Activated naive CD8-positive, alpha-beta T cell treated with anti-CD3 and anti-CD28 coated beads, Interleukin-2, amount 10 ng/mL, durations not matched to agents 7 days and 5 days (primary cell): ENCODE data around the gene TIAM2. TPM values are rescaled to one million over a fixed set of nuclear protein-coding genes. Genes with fewer than 3 reads are reported as not detected.
A peak's percentile ranks its signal among the peaks of the same experiment; 100 is the strongest.

Experiments used
- ATAC-seq: fragments of 150-1000 bp; cut with Tn5 transposase; one replicate; pipeline ENCODE4 v1.10.0; 2021; ENCODE audit warnings: low read depth, moderate library complexity
- POLR2A ChIA-PET: fragments of 350-600 bp; sonication (Branson Sonifier 250); formaldehyde crosslinking; loops from one replicate; lab custom pipeline; 2021; ENCODE audit warnings: antibody characterized with exemption; lab: Charles Lee
- DNase-seq: peaks from one replicate; pipeline ENCODE4 v3.0.0; 2021
- H3K27ac Mint-ChIP-seq: one replicate; pipeline ENCODE4 v1.8.0; 2022; ENCODE audit warnings: mild to moderate bottlenecking, mixed read lengths
- H3K27me3 Mint-ChIP-seq: one replicate; pipeline ENCODE4 v1.8.0; 2022; ENCODE audit warnings: mild to moderate bottlenecking, moderate library complexity, mixed read lengths
- H3K36me3 Mint-ChIP-seq: one replicate; pipeline ENCODE4 v1.8.0; 2021; ENCODE audit warnings: mild to moderate bottlenecking, mixed read lengths
- H3K4me1 Mint-ChIP-seq: one replicate; pipeline ENCODE4 v1.8.0; 2021; ENCODE audit warnings: mixed read lengths
- H3K4me3 Mint-ChIP-seq: one replicate; pipeline ENCODE4 v1.8.0; 2022; ENCODE audit warnings: mild to moderate bottlenecking, moderate library complexity, mixed read lengths
- H3K9me3 Mint-ChIP-seq: one replicate; pipeline ENCODE4 v1.8.0; 2021; ENCODE audit warnings: mixed read lengths
- total RNA-seq, 2 experiments: library from RNA; stranded (reverse); gene quantifications; one replicate each; pipeline ENCODE4 v1.2.3, GENCODE V29; 2021

The TIAM2 gene
- total RNA-seq, 2 experiments from 2014 or later = 4.8 to 5.2 TPM

DNA sequence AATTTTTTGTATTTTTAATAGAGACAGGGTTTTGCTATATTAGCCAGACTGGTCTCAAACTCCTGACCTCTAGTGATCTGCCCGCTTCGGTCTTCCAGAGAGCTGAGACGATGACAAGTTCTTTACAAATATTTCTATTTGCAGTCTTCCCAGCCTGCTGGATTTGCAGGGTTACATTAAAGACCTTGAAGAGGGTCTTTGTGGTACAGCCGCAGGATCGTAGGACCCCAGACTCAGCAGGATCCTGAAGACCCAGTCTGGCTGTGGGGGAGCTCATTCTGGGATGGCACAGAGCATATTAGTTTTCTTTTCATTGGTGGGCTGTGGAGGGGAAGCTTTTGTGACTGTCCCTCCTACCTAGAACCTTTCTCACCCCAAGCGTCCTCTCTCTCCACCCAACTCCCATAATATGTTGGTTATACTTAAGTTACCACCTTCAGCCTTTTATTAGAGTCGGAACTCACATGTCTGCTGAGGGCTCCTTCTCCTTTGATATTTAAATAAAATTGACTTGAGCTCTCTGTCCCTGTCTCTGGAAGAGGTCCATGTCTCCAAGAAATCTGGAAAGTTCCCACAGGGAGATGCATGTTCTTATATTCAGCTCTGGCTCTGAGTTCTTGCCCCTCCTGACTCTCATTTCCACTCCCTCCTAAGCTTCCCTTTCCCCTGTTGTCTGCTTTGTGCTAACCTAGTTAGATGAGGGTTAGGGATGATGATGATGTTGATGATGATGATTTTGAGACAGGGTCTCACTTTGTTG lies 72.0 kb downstream of the TIAM2 start:
- no peaks in the 10 kb centered on the region for H3K9me3 Mint-ChIP-seq
- no peaks in the 10 kb centered on the region for H3K4me1 Mint-ChIP-seq
- H3K27ac Mint-ChIP-seq = no peak overlapping the region
- DNase-seq (no peak), ATAC-seq (no peak)
- H3K36me3 Mint-ChIP-seq = no peaks in the 10 kb centered on the region
- no peak overlapping the region for H3K4me3 Mint-ChIP-seq
- peaks cover 18% of the 10 kb centered on the region for H3K27me3 Mint-ChIP-seq
- POLR2A ChIA-PET = no interaction called here

- POLR2A ChIA-PET = no interaction called here
- Mint-ChIP-seq H3K9me3 (no peaks in the 10 kb centered on the region), H3K27ac (no peak overlapping the region), H3K36me3 (no peaks in the 10 kb centered on the region), H3K4me1 (no peaks in the 10 kb centered on the region), H3K4me3 (no peak overlapping the region), H3K27me3 (peaks cover 23% of the 10 kb centered on the region)
- no peak for DNase-seq
- ATAC-seq = no peak
These were observed 73.0 kb downstream of the TIAM2 start for GRCh38 chr6:155067956-155068615.

DNA sequence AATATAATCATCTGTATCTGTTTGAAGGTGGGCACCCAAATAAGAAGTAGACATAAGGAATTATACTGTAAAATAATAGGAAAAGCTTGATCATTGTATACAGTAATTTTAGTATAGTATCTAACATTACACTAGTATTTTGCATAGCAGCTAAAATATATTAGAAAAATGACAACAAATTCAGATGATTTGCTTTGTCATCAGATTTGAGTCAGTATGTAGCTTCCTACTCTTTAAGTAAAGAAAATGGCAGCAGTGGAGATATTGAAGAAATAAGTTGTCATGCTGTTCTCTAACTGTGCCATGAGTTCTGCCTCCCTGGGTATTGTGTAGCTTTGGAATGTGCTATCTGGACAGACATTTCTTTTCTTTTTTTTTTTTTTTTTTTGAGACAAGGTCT lies 74.4 kb downstream of the TIAM2 start:
- Mint-ChIP-seq H3K4me3 (no peak overlapping the region), H3K4me1 (no peaks in the 10 kb centered on the region), H3K27me3 (peaks cover 23% of the 10 kb centered on the region), H3K27ac (no peak overlapping the region), H3K9me3 (no peaks in the 10 kb centered on the region), H3K36me3 (no peaks in the 10 kb centered on the region)
- POLR2A ChIA-PET = no interaction called here
- DNase-seq (no peak), ATAC-seq (no peak)

GRCh38 chr6:155075930-155076695 lies 81.0 kb downstream of the TIAM2 start:
- Mint-ChIP-seq H3K9me3 (no peaks in the 10 kb centered on the region), H3K4me1 (peaks cover 19% of the 10 kb centered on the region), H3K4me3 (no peak overlapping the region), H3K27me3 (peaks cover 7% of the 10 kb centered on the region), H3K27ac (no peak overlapping the region), H3K36me3 (no peaks in the 10 kb centered on the region)
- ATAC-seq (no peak), DNase-seq (no peak)
- POLR2A ChIA-PET = no interaction called here

DNA sequence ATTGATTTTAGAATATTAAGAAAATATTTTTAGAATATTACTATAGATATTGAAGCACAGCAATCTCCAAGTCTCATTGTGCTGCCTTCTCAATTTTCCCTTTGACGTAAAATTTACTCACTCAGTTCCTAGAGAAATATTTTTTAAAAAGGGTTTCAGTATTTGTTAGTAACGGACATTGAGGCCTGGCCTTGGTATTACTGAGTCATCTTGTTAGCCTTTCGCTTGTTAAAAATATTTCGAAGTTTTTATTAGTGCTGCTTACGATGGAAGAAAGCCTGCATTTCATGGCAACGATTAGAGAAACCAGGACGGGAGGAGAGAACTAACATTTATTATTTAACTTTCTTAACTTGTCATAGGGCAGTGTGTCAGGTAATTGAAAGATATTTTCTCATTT lies 82.2 kb downstream of the TIAM2 start:
- Mint-ChIP-seq H3K4me3 (no peak overlapping the region), H3K27me3 (peaks cover 2% of the 10 kb centered on the region), H3K36me3 (no peaks in the 10 kb centered on the region), H3K9me3 (no peaks in the 10 kb centered on the region), H3K27ac (no peak overlapping the region), H3K4me1 (peaks cover 19% of the 10 kb centered on the region)
- POLR2A ChIA-PET = no interaction called here
- DNase-seq = no peak
- ATAC-seq = no peak

- no peak overlapping the region for H3K27ac Mint-ChIP-seq
- H3K27me3 Mint-ChIP-seq = peaks cover under 1% of the 10 kb centered on the region
- peaks cover 19% of the 10 kb centered on the region for H3K4me1 Mint-ChIP-seq
- DNase-seq (no peak), ATAC-seq (no peak)
- H3K4me3 Mint-ChIP-seq = no peak overlapping the region
- no peaks in the 10 kb centered on the region for H3K36me3 Mint-ChIP-seq
- POLR2A ChIA-PET = no interaction called here
- H3K9me3 Mint-ChIP-seq = no peaks in the 10 kb centered on the region
These were observed 82.7 kb downstream of the TIAM2 start for GRCh38 chr6:155077784-155078183.

DNA sequence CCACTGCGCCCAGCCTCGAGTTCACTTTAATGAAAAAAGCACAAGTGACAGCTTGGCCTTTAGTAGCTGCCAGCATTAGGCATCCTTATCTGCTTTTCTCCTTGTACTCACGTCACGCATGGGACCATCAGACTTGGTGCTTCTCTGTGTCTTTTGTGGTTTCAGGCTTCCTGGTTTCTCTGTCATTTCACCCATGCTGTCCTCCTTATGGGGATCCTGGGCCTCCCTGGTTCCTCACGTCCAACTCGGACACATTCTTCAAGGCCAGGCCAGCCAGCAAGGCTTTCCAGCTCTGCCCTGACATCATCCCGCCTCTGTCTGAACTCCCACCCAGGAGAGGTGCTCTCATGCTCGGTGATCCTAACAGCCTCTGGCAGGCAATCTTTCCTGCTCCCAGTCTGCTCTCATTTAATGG lies 83.2 kb downstream of the TIAM2 start:
- H3K4me3 Mint-ChIP-seq = no peak overlapping the region
- no peaks in the 10 kb centered on the region for H3K9me3 Mint-ChIP-seq
- H3K4me1 Mint-ChIP-seq = peaks cover 19% of the 10 kb centered on the region
- ATAC-seq (no peak), DNase-seq (no peak)
- H3K27me3 Mint-ChIP-seq = peaks cover 2% of the 10 kb centered on the region
- no peak overlapping the region for H3K27ac Mint-ChIP-seq
- no peaks in the 10 kb centered on the region for H3K36me3 Mint-ChIP-seq
- POLR2A ChIA-PET = no interaction called here

GRCh38 chr6:155079985-155080452 lies 84.9 kb downstream of the TIAM2 start:
- no peaks in the 10 kb centered on the region for H3K9me3 Mint-ChIP-seq
- POLR2A ChIA-PET = interaction anchor here (0.6 kb wide), 1 partner anchor 227 kb away, joined by 3 read pairs; no protein-coding TSS in a partner anchor
- peak overlapping the region; percentile 15 for H3K4me3 Mint-ChIP-seq
- peak; percentile 30 for ATAC-seq
- peaks cover 2% of the 10 kb centered on the region for H3K27me3 Mint-ChIP-seq
- peak overlapping the region; percentile 52 for H3K27ac Mint-ChIP-seq
- no peak for DNase-seq
- H3K4me1 Mint-ChIP-seq = peaks cover 19% of the 10 kb centered on the region
- no peaks in the 10 kb centered on the region for H3K36me3 Mint-ChIP-seq

- DNase-seq (no peak), ATAC-seq (no peak)
- POLR2A ChIA-PET = interaction anchor here (0.6 kb wide), 1 partner anchor 833 kb away, joined by 3 read pairs; no protein-coding TSS in a partner anchor
- no peaks in the 10 kb centered on the region for H3K9me3 Mint-ChIP-seq
- H3K4me1 Mint-ChIP-seq = peaks cover 19% of the 10 kb centered on the region
- no peak overlapping the region for H3K27ac Mint-ChIP-seq
- peaks cover 2% of the 10 kb centered on the region for H3K27me3 Mint-ChIP-seq
- no peaks in the 10 kb centered on the region for H3K36me3 Mint-ChIP-seq
- no peak overlapping the region for H3K4me3 Mint-ChIP-seq
These were observed 86.0 kb downstream of the TIAM2 start for GRCh38 chr6:155080881-155081845.

DNA sequence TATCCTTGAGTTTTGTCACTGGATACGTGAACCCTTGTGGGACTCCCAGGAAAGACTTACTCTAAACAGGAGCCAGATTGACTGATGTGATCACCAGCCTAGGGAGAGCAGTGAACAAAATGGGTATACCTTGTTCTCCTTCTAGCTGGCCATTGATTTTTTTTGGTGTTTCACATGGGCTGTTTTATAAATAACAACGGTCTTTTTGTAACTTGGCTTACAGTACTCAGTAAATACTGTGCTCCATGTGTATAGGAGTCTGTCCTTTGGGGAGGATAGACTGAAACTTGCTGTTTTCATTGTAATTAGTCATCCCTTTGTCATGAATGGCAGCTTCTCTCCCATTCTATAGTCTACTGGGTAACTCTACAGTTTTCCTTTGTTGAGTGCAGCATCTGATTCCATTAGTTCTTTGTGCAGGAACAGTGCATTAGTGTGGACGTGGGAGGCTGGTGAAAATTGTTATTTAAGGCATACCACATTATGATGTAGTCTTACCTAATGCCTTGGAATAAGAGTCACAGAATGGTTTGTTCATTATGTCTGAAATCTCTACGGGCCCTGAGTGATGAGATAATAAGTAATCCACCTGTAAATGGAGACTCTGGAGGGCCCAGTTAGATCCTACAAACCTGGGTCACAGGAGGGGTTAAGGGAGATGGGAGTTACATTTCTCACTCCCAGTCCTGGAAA lies 89.5 kb downstream of the TIAM2 start:
- Mint-ChIP-seq H3K9me3 (no peaks in the 10 kb centered on the region), H3K4me1 (peaks cover 12% of the 10 kb centered on the region)

DNA sequence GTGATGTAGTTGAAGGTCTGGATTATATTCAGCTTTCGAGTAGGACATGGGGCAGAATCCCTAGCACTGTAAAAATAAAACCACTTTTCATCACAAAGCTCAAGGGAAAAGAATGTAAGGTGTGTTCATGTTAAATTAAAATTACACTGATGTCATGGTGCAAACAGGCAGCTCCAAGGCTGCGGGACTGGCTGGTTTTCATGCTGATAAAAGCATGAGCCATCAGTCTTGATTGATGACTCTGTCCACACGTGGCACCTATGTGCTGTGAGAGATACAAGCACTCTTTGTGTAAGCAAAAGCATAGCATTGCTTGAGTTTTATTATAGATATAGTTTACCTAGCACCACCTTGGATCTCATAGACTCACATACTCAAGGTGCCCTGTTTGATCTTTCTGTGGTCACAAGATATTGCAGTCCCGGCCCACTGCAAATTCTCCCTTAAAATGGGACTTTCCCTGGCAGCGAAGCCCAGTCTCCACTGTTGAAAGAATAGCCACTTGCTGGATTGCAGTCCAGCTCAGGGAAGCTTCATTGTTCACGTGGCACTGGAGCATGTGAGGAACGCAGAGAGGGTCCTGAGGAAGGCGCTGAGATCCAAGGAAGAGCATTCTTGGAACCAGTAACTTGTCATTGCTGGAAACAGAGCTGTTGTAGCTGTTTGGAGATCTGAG lies 90.6 kb downstream of the TIAM2 start:
- no peak overlapping the region for H3K27ac Mint-ChIP-seq
- no peaks in the 10 kb centered on the region for H3K9me3 Mint-ChIP-seq
- H3K4me3 Mint-ChIP-seq = no peak overlapping the region
- ATAC-seq = no peak
- no peaks in the 10 kb centered on the region for H3K36me3 Mint-ChIP-seq
- H3K27me3 Mint-ChIP-seq = peaks cover 7% of the 10 kb centered on the region
- DNase-seq = no peak
- H3K4me1 Mint-ChIP-seq = peaks cover 2% of the 10 kb centered on the region
- POLR2A ChIA-PET = no interaction called here

More for the DNA sequence above, 89.5 kb downstream of the TIAM2 start:
- Mint-ChIP-seq H3K36me3 (no peaks in the 10 kb centered on the region), H3K27me3 (peaks cover 7% of the 10 kb centered on the region), H3K4me3 (no peak overlapping the region), H3K27ac (no peak overlapping the region)
- ATAC-seq = no peak
- DNase-seq = no peak
- POLR2A ChIA-PET = no interaction called here

DNA sequence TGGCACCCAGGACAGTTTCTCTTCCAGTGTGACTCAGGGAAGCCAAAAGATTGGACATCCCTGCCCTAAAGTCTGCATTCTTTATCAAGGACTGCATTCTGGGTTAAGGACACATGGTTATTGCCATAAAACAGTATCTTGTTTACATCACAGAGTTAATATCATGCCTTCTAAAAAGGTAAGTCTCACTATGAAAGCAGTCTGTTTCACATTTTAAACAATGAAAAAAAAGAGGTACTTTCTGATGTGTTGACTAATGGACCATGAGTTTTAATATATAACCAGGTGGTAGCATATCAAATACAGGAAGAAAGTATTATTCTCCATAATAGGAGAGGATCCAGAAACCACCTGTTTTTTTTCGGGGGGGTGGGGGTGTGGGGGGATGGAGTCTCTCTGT lies 93.7 kb downstream of the TIAM2 start:
- H3K27ac Mint-ChIP-seq = no peak overlapping the region
- ATAC-seq (no peak), DNase-seq (no peak)
- H3K36me3 Mint-ChIP-seq = no peaks in the 10 kb centered on the region
- no peaks in the 10 kb centered on the region for H3K9me3 Mint-ChIP-seq
- POLR2A ChIA-PET = no interaction called here
- no peak overlapping the region for H3K4me3 Mint-ChIP-seq
- no peaks in the 10 kb centered on the region for H3K4me1 Mint-ChIP-seq
- H3K27me3 Mint-ChIP-seq = peaks cover 4% of the 10 kb centered on the region
